ENCODE data around the gene ZNF524.

Gene ZNF524

GRCh38 chr19:55621673-55622231 lies 21.7 kb downstream of the ZNF524 start:
- no peak for DNase-seq

- DNase-seq = no peak
Measured at GRCh38 chr19:55622242-55622969, 22.3 kb downstream of the ZNF524 start.

GRCh38 chr19:55623130-55623529 lies 23.0 kb downstream of the ZNF524 start:
- no peak for DNase-seq

GRCh38 chr19:55623561-55623960 lies 23.5 kb downstream of the ZNF524 start:
- DNase-seq = no peak

GRCh38 chr19:55624109-55625003 lies 24.3 kb downstream of the ZNF524 start, which contains the start of gene ZNF784:
Gene ZNF784, minus strand, starts transcription at chr19:55624566. Its CDS starts 5 bp downstream, at chr19:55624561.
- DNase-seq = peak; percentile 95

- DNase-seq = no peak
Measured at GRCh38 chr19:55625004-55625326, 24.9 kb downstream of the ZNF524 start.

GRCh38 chr19:55626350-55626749 lies 26.3 kb downstream of the ZNF524 start:
- no peak for DNase-seq

GRCh38 chr19:55632463-55632834 lies 32.4 kb downstream of the ZNF524 start:
- peak; percentile 87 for DNase-seq

GRCh38 chr19:55633861-55634260 lies 33.8 kb downstream of the ZNF524 start:
- no peak for DNase-seq

- DNase-seq = no peak
Measured at GRCh38 chr19:55635334-55635717, 35.2 kb downstream of the ZNF524 start.

GRCh38 chr19:55635856-55636440 lies 35.9 kb downstream of the ZNF524 start:
- peak; percentile 20 for DNase-seq

GRCh38 chr19:55636723-55637122 lies 36.6 kb downstream of the ZNF524 start:
- DNase-seq = no peak

GRCh38 chr19:55637534-55637933 lies 37.4 kb downstream of the ZNF524 start:
- DNase-seq = no peak

- no peak for DNase-seq
Measured at GRCh38 chr19:55638864-55639359, 38.8 kb downstream of the ZNF524 start.

- DNase-seq = peak; percentile 73
Measured at GRCh38 chr19:55640043-55640576, 40.0 kb downstream of the ZNF524 start.

GRCh38 chr19:55640577-55641425 lies 40.7 kb downstream of the ZNF524 start, which contains the start of gene ZNF580:
Gene ZNF580, plus strand, starts transcription at chr19:55641002. Its CDS starts 1,507 bp downstream, at chr19:55642509.
- peak; percentile 91 for DNase-seq

- no peak for DNase-seq
Measured at GRCh38 chr19:55641426-55642152, 41.5 kb downstream of the ZNF524 start.

GRCh38 chr19:55642153-55643002 lies 42.3 kb downstream of the ZNF524 start:
- no peak for DNase-seq

GRCh38 chr19:55643003-55643886 lies 43.2 kb downstream of the ZNF524 start, which contains the start of gene ZNF581:
Gene ZNF581, plus strand, starts transcription at chr19:55643649. Its CDS starts 923 bp downstream, at chr19:55644572.
- peak; percentile 78 for DNase-seq

All from right hindlimb (tissue), 1 donor.